Thymus (tissue), 11 donors: ENCODE data around the gene TMEM132D. TPM values are rescaled to one million over a fixed set of nuclear protein-coding genes. Genes with fewer than 3 reads are reported as not detected.

ENCODE experiments used
- DNase-seq, 9 donors: peaks; one replicate each; pipeline ENCODE4 v3.0.0-alpha.2; 2013; ENCODE audit warnings: low spot score in 9 of 9, low read depth in 6 of 9, missing footprints in 1 of 9
- H3K27ac ChIP-seq, 2 donors: one replicate each; pipeline ENCODE4 v1.5.1; 2013; ENCODE audit warnings: control low read depth in 1 of 2, low read depth in 1 of 2, low read length in 1 of 2, mild to moderate bottlenecking in 1 of 2, moderate library complexity in 1 of 2
- H3K27me3 ChIP-seq, 2 donors: one replicate each; pipeline ENCODE4 v1.5.1; 2013; ENCODE audit warnings: low read length in 1 of 2; ENCODE audit not compliant: control insufficient read depth in 2 of 2, insufficient read depth in 1 of 2
- H3K36me3 ChIP-seq, 2 donors: one replicate each; pipeline ENCODE4 v1.5.1; 2013; ENCODE audit warnings: low read length in 1 of 2, mild to moderate bottlenecking in 1 of 2, moderate library complexity in 1 of 2; ENCODE audit not compliant: control insufficient read depth in 2 of 2, insufficient read depth in 2 of 2
- H3K4me1 ChIP-seq, 2 donors: one replicate each; pipeline ENCODE4 v1.5.1; 2013; ENCODE audit warnings: low read length in 2 of 2; ENCODE audit not compliant: control insufficient read depth in 2 of 2, insufficient read depth in 2 of 2
- H3K4me3 ChIP-seq, 2 donors: one replicate each; pipeline ENCODE4 v1.5.1; 2013; ENCODE audit warnings: low read length in 2 of 2, control low read depth in 1 of 2, mild to moderate bottlenecking in 1 of 2
- H3K9me3 ChIP-seq, 2 donors: one replicate each; pipeline ENCODE4 v1.5.1; 2013; ENCODE audit warnings: low read length in 1 of 2, mild to moderate bottlenecking in 1 of 2; ENCODE audit not compliant: control insufficient read depth in 2 of 2, insufficient read depth in 1 of 2
- WGBS: extraction: QIAGEN DNeasy Blood & Tissue Kit; methylation state at CpG from one replicate; pipeline ENCODE4 v1.1.7; 2013; 5-methylcytosine and 5-hydroxymethylcytosine counted together
- polyA plus RNA-seq: library from polyadenylated mRNA; stranded (reverse); fragments of 200-250 nt; gene quantifications from one replicate; pipeline ENCODE4 v1.2.3, GENCODE V29; 2013
- total RNA-seq: library from RNA; stranded (reverse); fragments of 120-200 nt; gene quantifications from one replicate; pipeline ENCODE4 v1.2.4, GENCODE V29; 2013
- donor health status: healthy.

Gene TMEM132D
- total and polyA plus RNA-seq, 2 donors: 0.02 TPM; not detected in 1

DNA sequence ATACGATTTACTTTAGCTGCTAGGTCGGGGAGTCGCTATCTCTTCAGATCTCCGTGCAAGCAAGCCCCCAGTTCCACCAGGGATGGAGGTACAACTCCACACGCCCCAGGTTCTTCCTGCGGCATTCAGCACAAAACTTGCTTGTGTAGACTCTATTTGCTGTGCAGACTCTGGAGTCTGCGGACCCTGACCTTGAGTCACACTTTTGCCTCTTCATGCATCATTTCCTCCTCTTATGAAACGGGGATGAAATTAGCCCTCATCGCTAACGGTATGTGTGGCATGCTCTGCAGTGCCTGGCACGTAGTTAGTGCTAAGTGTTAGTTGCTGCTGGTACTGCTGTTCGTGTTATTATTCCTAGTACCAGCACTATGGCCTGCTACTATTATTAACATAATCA, 84.4 kb downstream of the TMEM132D start:
- DNase-seq: no peak
- 87% methylated on average over 12 of the region's 12 CpGs for WGBS
- no peaks in the 10 kb centered on the region for H3K36me3 ChIP-seq
- no peaks in the 10 kb centered on the region for H3K4me1 ChIP-seq
- no peak overlapping the region for H3K4me3 ChIP-seq
- H3K27ac ChIP-seq: no peak overlapping the region
- peaks cover 0 to 7% of the 10 kb centered on the region in 2 donors for H3K9me3 ChIP-seq
- no peaks in the 10 kb centered on the region for H3K27me3 ChIP-seq

GRCh38 chr12:129815846-129816245, 88.0 kb downstream of the TMEM132D start:
- DNase-seq: no peak
- Histone ChIP-seq H3K27me3 (no peaks in the 10 kb centered on the region), H3K9me3 (no peaks in the 10 kb centered on the region), H3K4me3 (no peak overlapping the region), H3K27ac (no peak overlapping the region), H3K4me1 (no peaks in the 10 kb centered on the region), H3K36me3 (no peaks in the 10 kb centered on the region)
- WGBS: 73% methylated on average over 8 of the region's 8 CpGs

GRCh38 chr12:129811963-129812362, 91.9 kb downstream of the TMEM132D start:
- Histone ChIP-seq H3K4me3 (no peak overlapping the region), H3K4me1 (no peaks in the 10 kb centered on the region), H3K27ac (no peak overlapping the region), H3K27me3 (no peaks in the 10 kb centered on the region), H3K36me3 (no peaks in the 10 kb centered on the region), H3K9me3 (peaks cover 0 to 3% of the 10 kb centered on the region in 2 donors)
- DNase-seq: no peak
- 81% methylated on average over 7 of the region's 7 CpGs for WGBS

DNA sequence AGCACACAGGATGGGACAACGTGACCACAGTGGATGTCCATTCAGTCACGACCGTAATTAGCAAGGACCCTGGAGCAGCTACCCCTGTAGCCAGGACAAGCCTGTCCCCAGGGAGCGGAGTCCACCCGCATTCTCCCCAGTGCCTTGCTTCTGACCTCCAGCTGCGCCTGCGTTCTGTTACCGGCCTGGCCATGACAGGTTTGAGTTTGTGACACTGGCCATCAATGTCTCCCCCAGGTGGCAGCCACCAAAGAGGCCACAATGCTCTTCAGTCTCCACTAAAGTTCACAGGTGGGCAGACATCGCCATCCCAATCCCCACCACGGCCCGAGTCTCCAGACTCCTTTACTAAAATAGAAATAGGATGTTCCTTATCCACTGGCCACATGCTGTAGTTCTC, 96.7 kb downstream of the TMEM132D start:
- WGBS: 86% methylated on average over 11 of the region's 11 CpGs

GRCh38 chr12:129791396-129791795, 112.4 kb downstream of the TMEM132D start:
- Histone ChIP-seq H3K4me1 (no peaks in the 10 kb centered on the region), H3K9me3 (no peaks in the 10 kb centered on the region), H3K27me3 (no peaks in the 10 kb centered on the region), H3K27ac (no peak overlapping the region), H3K36me3 (no peaks in the 10 kb centered on the region), H3K4me3 (no peak overlapping the region)
- WGBS: 95% methylated on average over 5 of the region's 5 CpGs
- no peak for DNase-seq

More for the DNA sequence above, 96.7 kb downstream of the TMEM132D start:
- Histone ChIP-seq H3K4me3 (no peak overlapping the region), H3K36me3 (no peaks in the 10 kb centered on the region), H3K27me3 (no peaks in the 10 kb centered on the region), H3K27ac (no peak overlapping the region), H3K4me1 (no peaks in the 10 kb centered on the region), H3K9me3 (peaks cover 0 to 3% of the 10 kb centered on the region in 2 donors)
- DNase-seq: no peak

GRCh38 chr12:129790930-129791329, 112.9 kb downstream of the TMEM132D start:
- Histone ChIP-seq H3K27ac (no peak overlapping the region), H3K4me3 (no peak overlapping the region), H3K9me3 (peaks cover 0 to 3% of the 10 kb centered on the region in 2 donors), H3K27me3 (no peaks in the 10 kb centered on the region), H3K4me1 (no peaks in the 10 kb centered on the region), H3K36me3 (no peaks in the 10 kb centered on the region)
- DNase-seq: no peak

DNA sequence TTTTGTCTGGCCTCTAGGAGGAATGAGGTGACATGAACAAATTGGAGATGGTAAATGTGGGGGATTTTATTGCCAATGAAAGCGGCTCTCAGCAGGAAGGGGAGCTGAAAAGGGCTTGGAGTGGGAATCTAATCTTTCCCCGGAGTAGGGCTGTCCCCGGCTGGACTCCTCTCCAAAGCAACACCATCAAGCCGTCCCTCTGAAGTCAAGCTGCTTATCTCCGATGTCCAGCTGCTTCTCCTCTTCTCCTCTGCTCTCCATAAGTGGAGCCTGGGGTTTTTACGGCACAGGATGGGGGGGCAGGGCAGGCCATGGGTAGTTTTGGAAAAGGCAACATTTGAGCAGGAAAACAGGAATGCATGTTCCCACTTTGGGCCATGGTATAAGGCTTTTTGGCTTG, 113.5 kb downstream of the TMEM132D start:
- Histone ChIP-seq H3K4me1 (no peaks in the 10 kb centered on the region), H3K27me3 (no peaks in the 10 kb centered on the region), H3K36me3 (no peaks in the 10 kb centered on the region), H3K4me3 (no peak overlapping the region), H3K27ac (no peak overlapping the region), H3K9me3 (peaks cover 0 to 4% of the 10 kb centered on the region in 2 donors)
- 28% methylated on average over 6 of the region's 6 CpGs for WGBS
- DNase-seq: no peak

DNA sequence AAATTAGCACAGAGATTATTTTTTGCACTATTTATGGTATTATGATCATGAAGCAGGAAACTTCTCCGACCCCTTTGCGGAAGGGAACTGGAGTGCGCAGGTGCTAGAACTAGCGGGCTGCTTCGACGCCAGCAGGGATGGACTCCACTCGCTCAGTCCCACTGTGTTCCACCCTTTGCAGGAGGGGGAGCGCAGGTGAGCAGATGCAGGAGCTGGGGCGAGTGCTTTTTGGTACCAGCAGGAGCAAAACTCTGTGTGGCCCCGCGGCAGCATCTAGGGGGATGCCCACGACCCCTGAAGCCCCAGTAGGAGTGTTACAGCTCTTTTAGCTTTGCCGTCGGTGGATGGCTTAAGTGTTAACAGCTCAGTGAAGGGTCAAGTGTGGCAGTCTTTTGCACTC, 113.9 kb downstream of the TMEM132D start:
- 89% methylated on average over 14 of the region's 14 CpGs for WGBS
- H3K36me3 ChIP-seq: no peaks in the 10 kb centered on the region
- no peak for DNase-seq

GRCh38 chr12:129788506-129789084, 115.2 kb downstream of the TMEM132D start:
- Histone ChIP-seq H3K36me3 (no peaks in the 10 kb centered on the region), H3K9me3 (peaks cover 0 to 4% of the 10 kb centered on the region in 2 donors), H3K27ac (no peak overlapping the region), H3K27me3 (no peaks in the 10 kb centered on the region), H3K4me1 (no peaks in the 10 kb centered on the region), H3K4me3 (no peak overlapping the region)
- no peak for DNase-seq
- WGBS: 86% methylated on average over 9 of the region's 9 CpGs

More for the DNA sequence above, 113.9 kb downstream of the TMEM132D start:
- Histone ChIP-seq H3K27me3 (no peaks in the 10 kb centered on the region), H3K4me1 (no peaks in the 10 kb centered on the region), H3K27ac (no peak overlapping the region), H3K9me3 (peaks cover 0 to 4% of the 10 kb centered on the region in 2 donors), H3K4me3 (no peak overlapping the region)
